SU-DHL-6 (cell line): ENCODE data around the gene RBFOX2.

Source experiments
- H2AFZ ChIP-seq: fragments of 200-600 bp; sonication (generic); 2 replicates; pipeline ENCODE4 v1.6.1; 2014; ENCODE audit warnings: low read depth, mild to moderate bottlenecking, moderate library complexity, mixed read lengths, antibody characterized with exemption, low read length; ENCODE audit not compliant: severe bottlenecking
- H3F3A ChIP-seq: fragments of 200-600 bp; shearing (Covaris generic); 2 replicates; pipeline ENCODE4 v1.6.0; 2016; ENCODE audit warnings: antibody characterized with exemption, mild to moderate bottlenecking; ENCODE audit not compliant: insufficient read depth
- H3K27ac ChIP-seq: fragments of 200-600 bp; sonication (generic); 2 replicates; pipeline ENCODE4 v1.5.1; 2016; ENCODE audit warnings: low read depth, mild to moderate bottlenecking, low read length, moderate library complexity, mixed read lengths
- H3K27me3 ChIP-seq: fragments of 200-600 bp; sonication (generic), shearing (Covaris generic); 2 replicates; pipeline ENCODE4 v1.6.0; 2014; ENCODE audit warnings: mild to moderate bottlenecking, low read length
- H3K36me3 ChIP-seq: fragments of 200-600 bp; sonication (generic); 2 replicates; pipeline ENCODE4 v1.6.1; 2014; ENCODE audit warnings: mild to moderate bottlenecking, low read length, mixed read lengths
- H3K4me2 ChIP-seq: fragments of 300-600, 200-600 bp; shearing (Covaris generic), sonication (generic); 2 replicates; pipeline ENCODE4 v1.6.0; 2014; ENCODE audit warnings: low read length, low read depth, mild to moderate bottlenecking; ENCODE audit not compliant: poor library complexity, severe bottlenecking
- H3K4me3 ChIP-seq: fragments of 200-600 bp; sonication (generic); 2 replicates; pipeline ENCODE4 v1.5.1; 2014; ENCODE audit warnings: antibody characterized with exemption, low read length, mild to moderate bottlenecking, mixed read lengths; ENCODE audit not compliant: insufficient read depth, poor library complexity, severe bottlenecking
- H3K79me2 ChIP-seq: fragments of 200-600 bp; sonication (generic); 2 replicates; pipeline ENCODE4 v1.6.1; 2014; ENCODE audit warnings: mild to moderate bottlenecking, low read length, moderate library complexity; ENCODE audit not compliant: insufficient read depth
- H3K9ac ChIP-seq: fragments of 200-600 bp; sonication (generic); 2 replicates; pipeline ENCODE4 v1.7.0; 2014; ENCODE audit warnings: mild to moderate bottlenecking, low read length
- H3K9me2 ChIP-seq: fragments of 200-600 bp; sonication (generic); replicated peaks from 2 replicates; pipeline ENCODE4 v1.6.1; 2014; ENCODE audit warnings: low read length; ENCODE audit not compliant: insufficient read depth
- H3K9me3 ChIP-seq: fragments of 200-600 bp; sonication (generic); 2 replicates; pipeline ENCODE4 v1.6.1; 2014; ENCODE audit warnings: low read length, mixed read lengths; ENCODE audit not compliant: insufficient read depth
- H4K20me1 ChIP-seq: fragments of 200-600 bp; sonication (generic); 2 replicates; pipeline ENCODE4 v1.6.1; 2014; ENCODE audit warnings: low read depth, mild to moderate bottlenecking, antibody characterized with exemption, low read length, moderate library complexity, mixed read lengths
- EZH2phosphoT487 ChIP-seq: fragments of 200-600 bp; sonication (generic), shearing (Covaris generic); conservative IDR thresholded peaks from 2 replicates; pipeline ENCODE4 v1.6.1; 2018; ENCODE audit warnings: mild to moderate bottlenecking, antibody characterized with exemption, low read length, moderate library complexity, mixed read lengths
- TF ChIP-seq, protein P1 (sequence below): fragments of 200-600 bp; sonication (generic); IDR thresholded peaks from one replicate; pipeline ENCODE4 v1.5.1; 2017; ENCODE audit warnings: antibody characterized with exemption, mild to moderate bottlenecking, low read length, moderate library complexity; ENCODE audit not compliant: insufficient read depth, poor library complexity, severe bottlenecking

Gene RBFOX2

DNA sequence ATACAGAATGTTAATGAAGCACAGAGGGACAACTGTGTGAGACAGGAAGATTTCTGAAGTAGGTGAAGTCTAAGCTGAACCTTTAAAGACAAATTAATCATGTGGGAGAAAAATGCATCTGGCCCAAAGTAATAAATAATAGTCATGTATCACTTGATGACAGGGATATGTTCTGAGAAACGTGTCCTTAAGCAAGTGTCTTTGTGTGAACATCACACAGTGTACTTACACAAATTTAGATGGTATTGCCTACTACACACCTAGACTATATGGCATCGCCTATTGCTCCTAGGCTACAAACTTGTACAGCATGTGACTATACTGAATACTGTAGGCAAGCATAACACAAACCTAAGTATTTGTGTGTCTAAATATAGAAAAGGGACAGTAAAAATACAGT lies 198.3 kb downstream of the RBFOX2 start:
- Histone ChIP-seq H3K9me3 (no peaks in the 10 kb centered on the region), H3K79me2 (no peaks in the 10 kb centered on the region), H3K27me3 (no peaks in the 10 kb centered on the region), H3K36me3 (no peaks in the 10 kb centered on the region), H3K9me2 (no peaks in the 10 kb centered on the region), H3K27ac (no peak overlapping the region), H3K4me2 (no peak overlapping the region), H4K20me1 (no peaks in the 10 kb centered on the region), H3K4me3 (no peak overlapping the region), H2AFZ (no peak overlapping the region), H3F3A (no peaks in the 10 kb centered on the region), H3K9ac (no peak overlapping the region)
- TF ChIP-seq, protein P1, sequence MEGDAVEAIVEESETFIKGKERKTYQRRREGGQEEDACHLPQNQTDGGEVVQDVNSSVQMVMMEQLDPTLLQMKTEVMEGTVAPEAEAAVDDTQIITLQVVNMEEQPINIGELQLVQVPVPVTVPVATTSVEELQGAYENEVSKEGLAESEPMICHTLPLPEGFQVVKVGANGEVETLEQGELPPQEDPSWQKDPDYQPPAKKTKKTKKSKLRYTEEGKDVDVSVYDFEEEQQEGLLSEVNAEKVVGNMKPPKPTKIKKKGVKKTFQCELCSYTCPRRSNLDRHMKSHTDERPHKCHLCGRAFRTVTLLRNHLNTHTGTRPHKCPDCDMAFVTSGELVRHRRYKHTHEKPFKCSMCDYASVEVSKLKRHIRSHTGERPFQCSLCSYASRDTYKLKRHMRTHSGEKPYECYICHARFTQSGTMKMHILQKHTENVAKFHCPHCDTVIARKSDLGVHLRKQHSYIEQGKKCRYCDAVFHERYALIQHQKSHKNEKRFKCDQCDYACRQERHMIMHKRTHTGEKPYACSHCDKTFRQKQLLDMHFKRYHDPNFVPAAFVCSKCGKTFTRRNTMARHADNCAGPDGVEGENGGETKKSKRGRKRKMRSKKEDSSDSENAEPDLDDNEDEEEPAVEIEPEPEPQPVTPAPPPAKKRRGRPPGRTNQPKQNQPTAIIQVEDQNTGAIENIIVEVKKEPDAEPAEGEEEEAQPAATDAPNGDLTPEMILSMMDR = no peak
- no peak for TF ChIP-seq EZH2phosphoT487

DNA sequence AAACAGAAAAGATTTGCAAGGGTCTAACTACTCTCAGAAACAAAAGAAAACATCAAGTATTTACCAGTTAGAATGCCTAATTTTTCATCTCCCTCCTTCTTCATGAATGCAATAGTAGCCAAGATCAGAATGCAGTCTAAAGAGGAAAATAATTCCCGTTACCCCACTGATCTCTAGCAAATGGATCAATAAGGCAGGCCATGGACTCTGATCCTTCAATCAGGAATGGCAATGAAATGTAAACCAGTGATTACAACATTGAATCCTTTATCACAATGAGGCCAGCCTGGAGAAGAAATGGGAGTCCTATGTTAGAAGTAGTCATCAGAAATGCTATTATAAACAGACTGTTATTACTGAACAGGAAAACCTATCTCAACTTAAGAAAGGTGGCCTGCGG lies 204.4 kb downstream of the RBFOX2 start:
- no peaks in the 10 kb centered on the region for H3K9me2 ChIP-seq
- no peak overlapping the region for H2AFZ ChIP-seq
- H3K9me3 ChIP-seq = no peaks in the 10 kb centered on the region
- H3K36me3 ChIP-seq = no peaks in the 10 kb centered on the region
- no peaks in the 10 kb centered on the region for H3F3A ChIP-seq
- no peaks in the 10 kb centered on the region for H4K20me1 ChIP-seq
- no peak for TF ChIP-seq EZH2phosphoT487
- TF ChIP-seq, protein P1 = no peak
- H3K79me2 ChIP-seq = no peaks in the 10 kb centered on the region
- H3K4me3 ChIP-seq = no peak overlapping the region
- no peaks in the 10 kb centered on the region for H3K27me3 ChIP-seq
- H3K9ac ChIP-seq = no peak overlapping the region
- no peak overlapping the region for H3K27ac ChIP-seq
- H3K4me2 ChIP-seq = no peak overlapping the region

DNA sequence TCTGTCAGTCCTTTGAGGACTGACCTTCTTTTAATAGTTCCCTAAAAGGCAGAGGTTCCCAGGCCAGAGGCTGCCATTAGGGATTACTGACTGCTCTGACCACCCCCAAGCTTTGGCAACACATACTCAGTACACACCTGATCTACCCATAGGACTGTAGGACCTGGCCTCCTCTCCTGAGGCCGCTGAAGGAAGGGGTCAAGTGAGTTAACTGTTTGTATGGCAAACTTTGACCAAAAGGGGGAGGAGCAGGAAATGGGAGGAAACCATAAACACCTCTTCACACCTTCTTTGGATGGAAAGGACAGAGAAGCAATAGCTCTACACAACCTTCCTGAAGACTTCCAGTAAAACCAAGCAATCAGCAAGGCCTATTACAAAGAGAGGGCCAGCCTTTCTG lies 207.0 kb downstream of the RBFOX2 start:
- H3K4me2 ChIP-seq = no peak overlapping the region
- H3K79me2 ChIP-seq = no peaks in the 10 kb centered on the region
- H3K9me3 ChIP-seq = no peaks in the 10 kb centered on the region
- TF ChIP-seq, protein P1 = no peak
- no peak for TF ChIP-seq EZH2phosphoT487
- no peak overlapping the region for H3K4me3 ChIP-seq
- H3K36me3 ChIP-seq = no peaks in the 10 kb centered on the region
- H3K9ac ChIP-seq = no peak overlapping the region
- no peaks in the 10 kb centered on the region for H3K9me2 ChIP-seq
- H3K27me3 ChIP-seq = no peaks in the 10 kb centered on the region
- H4K20me1 ChIP-seq = no peaks in the 10 kb centered on the region
- no peak overlapping the region for H2AFZ ChIP-seq
- no peaks in the 10 kb centered on the region for H3F3A ChIP-seq
- H3K27ac ChIP-seq = no peak overlapping the region

DNA sequence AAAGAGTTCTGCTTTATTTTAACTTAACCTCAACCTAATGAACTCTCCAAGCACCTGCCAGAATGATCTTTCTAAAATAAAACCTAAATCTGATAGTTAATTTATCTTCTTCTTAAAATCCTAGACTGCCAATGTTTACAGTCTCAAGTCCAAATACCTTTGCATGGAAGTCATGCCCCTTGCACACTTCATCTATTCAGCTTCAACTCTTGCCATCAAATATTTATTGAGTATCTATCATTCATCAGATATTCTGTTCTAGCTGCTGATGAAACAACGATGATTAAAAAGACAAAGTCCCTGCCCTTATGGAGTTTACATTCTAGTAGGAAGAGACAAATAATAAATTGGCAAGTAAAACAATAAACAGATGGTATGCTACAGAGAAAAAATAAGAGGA lies 209.2 kb downstream of the RBFOX2 start:
- no peaks in the 10 kb centered on the region for H3F3A ChIP-seq
- H3K9ac ChIP-seq = no peak overlapping the region
- H3K36me3 ChIP-seq = no peaks in the 10 kb centered on the region
- H3K79me2 ChIP-seq = no peaks in the 10 kb centered on the region
- H3K4me2 ChIP-seq = no peak overlapping the region
- no peaks in the 10 kb centered on the region for H4K20me1 ChIP-seq
- H2AFZ ChIP-seq = no peak overlapping the region
- H3K4me3 ChIP-seq = no peak overlapping the region
- H3K9me2 ChIP-seq = no peaks in the 10 kb centered on the region
- no peaks in the 10 kb centered on the region for H3K9me3 ChIP-seq
- H3K27me3 ChIP-seq = no peaks in the 10 kb centered on the region
- TF ChIP-seq, protein P1 = no peak
- TF ChIP-seq EZH2phosphoT487 = no peak
- H3K27ac ChIP-seq = no peak overlapping the region
